Measurements from ENCODE around the gene WDR43.

Gene WDR43

DNA sequence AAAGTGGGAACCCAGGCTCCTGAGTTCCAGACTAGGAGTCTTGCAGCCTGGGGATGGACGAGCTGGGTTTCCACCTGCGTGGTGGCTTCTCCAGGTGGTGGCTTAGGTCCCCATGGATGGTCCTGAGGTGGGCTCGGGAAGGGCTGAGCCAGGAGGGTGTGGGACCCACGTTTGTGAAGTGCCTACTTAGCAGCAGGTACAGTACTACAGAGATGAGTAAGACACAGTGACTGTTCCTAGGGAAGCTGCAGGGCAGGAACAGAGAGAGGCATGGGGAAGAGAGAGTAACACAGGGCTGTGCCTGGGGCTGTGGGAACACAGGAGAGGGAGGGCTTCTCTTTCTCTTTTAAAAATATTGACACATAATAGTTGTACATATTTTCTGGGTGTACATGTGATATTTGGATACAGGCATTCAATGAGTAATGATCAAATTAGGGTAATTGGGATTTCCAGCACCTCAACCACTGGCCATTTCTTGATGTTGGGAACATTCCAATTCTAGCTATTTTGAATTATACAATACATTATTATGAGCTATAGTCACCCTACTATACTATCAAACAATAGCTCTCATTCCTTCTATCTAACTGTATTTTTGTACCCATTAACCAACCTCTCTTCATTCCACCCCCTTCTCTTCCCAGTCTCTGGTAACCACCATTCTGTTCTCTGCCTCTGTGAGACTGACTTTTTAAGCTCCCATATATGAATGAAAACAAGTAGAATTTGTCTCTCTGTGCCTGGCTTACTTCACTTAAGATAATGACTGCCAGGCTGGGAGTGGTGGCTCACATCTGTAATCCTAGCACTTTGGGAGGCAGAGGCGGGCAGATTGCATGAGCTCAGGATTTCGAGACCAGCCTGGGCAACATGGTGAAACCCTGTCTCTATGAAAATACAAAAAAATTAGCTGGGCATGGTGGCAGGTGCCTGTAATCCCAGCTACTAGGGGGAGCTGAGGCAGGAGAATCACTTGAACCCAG is 101.6 kb downstream of the WDR43 start:
- DNase-seq: no peak

GRCh38 chr2:28997237-28997846 is 102.9 kb downstream of the WDR43 start:
- DNase-seq: no peak
